Iris pigment epithelial cell (primary cell): ENCODE data around the gene SLC13A3.

Source experiments
- DNase-seq: peaks from one replicate; pipeline ENCODE4 v3.0.0-alpha.2; 2011; ENCODE audit warnings: low read depth

The SLC13A3 gene

DNA sequence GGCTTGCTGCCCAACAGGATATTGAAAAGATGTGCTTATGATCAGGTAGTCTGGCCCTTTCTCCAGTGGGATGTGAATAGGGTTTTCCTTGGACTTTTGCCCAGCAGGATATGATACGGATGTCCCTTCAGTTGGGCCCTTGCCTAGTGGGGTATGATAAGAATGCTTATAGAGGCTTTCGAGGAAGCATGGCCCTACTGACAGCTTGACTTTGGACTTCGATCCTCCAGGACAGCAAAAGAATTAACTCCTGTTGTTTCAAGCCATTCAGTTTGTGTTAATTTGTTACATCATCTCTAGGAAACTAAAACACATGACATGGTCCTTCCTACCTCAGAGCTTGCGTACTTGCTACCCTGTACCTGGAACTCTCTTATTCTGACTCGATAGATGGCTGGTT lies 128.2 kb downstream of the SLC13A3 start:
- no peak for DNase-seq

GRCh38 chr20:46520976-46521579 lies 130.2 kb downstream of the SLC13A3 start:
- DNase-seq, result peak; percentile 69

DNA sequence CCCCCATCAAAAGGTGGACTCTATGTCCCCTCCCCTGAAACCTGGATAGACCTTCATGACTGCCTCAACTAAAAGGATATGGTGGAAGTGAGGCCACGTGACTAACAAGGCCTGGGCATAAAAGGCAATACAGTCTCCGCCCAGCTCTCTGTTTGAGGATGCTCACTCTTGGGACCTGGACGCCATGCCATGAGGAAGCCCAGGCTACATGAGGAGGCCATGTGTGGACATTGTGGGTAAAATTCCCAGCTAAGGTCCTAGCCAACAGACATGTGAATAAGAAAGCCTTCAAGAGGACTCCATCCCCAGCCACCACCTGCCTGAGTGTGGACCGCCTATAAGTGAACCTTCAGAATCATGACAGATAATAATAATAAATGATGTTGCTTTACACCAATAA lies 130.7 kb downstream of the SLC13A3 start:
- DNase-seq, result no peak

DNA sequence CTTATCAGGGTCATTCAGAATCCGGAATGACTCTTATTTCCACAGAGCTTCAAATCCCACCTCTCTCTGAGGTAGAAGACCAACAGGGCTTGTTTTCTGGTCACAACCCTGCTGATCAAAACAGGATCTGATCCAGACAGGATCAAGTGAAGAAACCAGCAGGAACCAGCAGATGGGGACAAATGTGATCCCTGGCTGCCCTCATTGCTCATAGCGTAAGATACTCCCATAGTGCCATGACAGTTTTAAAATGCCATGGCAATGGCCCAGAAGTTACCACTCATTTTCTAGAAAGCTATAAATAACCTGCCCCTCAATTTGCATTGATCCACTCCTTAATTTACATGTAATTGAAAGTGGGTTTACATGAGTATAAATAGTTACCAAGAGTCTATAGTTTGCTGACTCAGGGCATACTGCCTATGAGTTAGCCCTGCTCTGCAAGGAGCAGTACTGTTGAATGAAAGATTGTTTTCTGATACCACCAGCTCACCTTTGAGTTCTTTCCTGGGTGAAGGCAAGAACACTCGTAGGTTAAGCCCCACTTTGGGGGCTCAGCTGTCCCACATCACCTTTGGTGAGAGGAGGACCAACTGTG lies 131.7 kb downstream of the SLC13A3 start:
- no peak for DNase-seq

DNA sequence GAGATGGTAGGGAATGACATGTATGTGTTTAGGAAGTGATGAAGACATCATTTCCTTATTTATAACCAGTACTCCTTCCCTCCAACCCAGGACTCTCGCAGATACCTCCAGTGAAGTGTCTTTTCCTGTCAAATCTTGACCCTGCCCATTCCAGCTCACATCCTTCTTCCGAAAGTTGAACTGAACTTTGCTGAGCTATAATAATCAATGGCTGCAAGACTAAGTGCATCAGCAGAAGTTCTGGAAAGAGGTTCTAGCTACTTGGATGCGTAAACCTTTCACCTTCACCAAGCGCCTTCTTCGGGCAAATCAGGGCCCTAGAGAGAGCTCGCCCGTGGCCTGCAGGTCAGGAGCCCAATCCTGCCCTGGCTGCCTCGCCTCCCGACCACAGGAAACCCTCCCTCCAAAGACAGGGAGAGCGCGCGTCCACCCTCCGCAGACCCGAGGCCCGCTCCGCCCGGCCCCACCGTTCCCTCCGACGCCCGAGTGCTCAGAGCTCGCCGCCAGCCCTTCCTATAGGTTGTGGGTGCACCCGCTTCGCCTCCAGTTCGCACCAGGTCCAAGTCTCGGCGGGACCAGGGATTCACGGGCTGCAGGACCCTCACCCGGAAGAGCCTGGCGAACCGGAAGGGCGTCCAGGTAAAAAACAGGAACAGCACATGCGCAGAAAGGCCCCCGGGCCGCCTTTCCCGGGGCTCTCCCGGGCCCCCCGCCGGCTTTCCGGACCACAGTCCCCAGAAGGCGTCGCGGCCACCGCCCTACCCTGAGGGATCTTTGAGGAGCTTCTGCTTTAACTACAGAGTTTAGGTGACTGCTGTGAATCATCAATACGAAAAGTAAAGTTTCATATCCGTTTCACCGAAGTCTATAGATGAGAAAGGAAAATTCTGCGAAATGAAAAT lies 138.1 kb downstream of the SLC13A3 start, which contains the start of gene ZNF334:
TSS of gene ZNF334 (minus strand) at position 617 of the 902 bp plus-strand sequence. CDS start 1,457 bp downstream, outside the sequence.
- DNase-seq, result peak; percentile 36

- DNase-seq, result no peak
Observed at GRCh38 chr20:46509523-46509922, 141.7 kb downstream of the SLC13A3 start.
